ENCODE data around the gene TENM3.

DNA sequence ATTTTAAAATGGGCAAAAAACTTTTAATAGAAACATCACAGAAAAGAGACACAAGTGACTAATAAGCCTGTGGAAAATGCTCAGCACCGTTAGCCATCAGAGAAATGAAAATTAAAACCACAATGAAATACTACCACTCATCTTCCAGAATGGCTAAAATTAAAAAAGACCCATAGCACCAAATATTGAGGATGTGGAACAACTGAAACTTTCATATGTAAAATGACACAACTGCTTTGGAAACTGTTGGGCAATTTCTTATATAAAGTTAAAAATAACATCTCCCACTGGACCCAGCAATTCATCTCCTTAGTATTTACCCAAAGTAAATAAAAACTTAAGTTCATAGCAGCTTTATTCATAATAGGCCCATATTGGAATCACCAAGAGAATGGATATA, 94.2 kb downstream of the TENM3 start:
- TF ChIP-seq CTCF (IDR thresholded peaks at IDR 0.05), result no peak
- TF ChIP-seq POLR2A (IDR thresholded peaks at IDR 0.05), result no peak
- TF ChIP-seq POLR2AphosphoS5 (IDR thresholded peaks at IDR 0.05), result no peak
